Heart left ventricle (tissue), 16 donors: ENCODE results near the gene MAPK11. TPM values are rescaled to one million over a fixed set of nuclear protein-coding genes. Genes with fewer than 3 reads are reported as not detected.
A peak's percentile ranks its signal among the peaks of the same experiment; 100 is the strongest.

Experiments
- ATAC-seq, 4 donors: fragments of 200-7000 bp; cut with Tn5 transposase; one replicate each; pipeline ENCODE4 v1.9.1; 2020 to 2022; ENCODE audit warnings: moderate library complexity in 4 of 4, mild to moderate bottlenecking in 3 of 4, moderate number of reproducible peaks in 1 of 4
- DNase-seq, 5 donors: peaks; one replicate each; pipeline ENCODE4 v3.0.0-alpha.2; 2020
- H3K27ac ChIP-seq, 12 donors: fragments of 200-600 bp; sonication (generic) in 4 of 12; one replicate each; pipeline versions ENCODE4 v1.5.0 to v1.8.0; 2016 to 2022; ENCODE audit warnings: mild to moderate bottlenecking in 2 of 12
- H3K27me3 ChIP-seq, 9 donors: fragments of 200-600 bp; sonication (generic) in 2 of 9; one replicate each; pipeline versions ENCODE4 v1.5.1 to v1.8.0; 2016 to 2022; ENCODE audit warnings: mild to moderate bottlenecking in 3 of 9
- H3K36me3 ChIP-seq, 9 donors: fragments of 200-600 bp; sonication (generic) in 2 of 9; one replicate each; pipeline versions ENCODE4 v1.5.0 to v1.8.0; 2018 to 2022; ENCODE audit warnings: mild to moderate bottlenecking in 2 of 9
- H3K4me1 ChIP-seq, 12 donors: fragments of 200-600 bp; sonication (generic) in 4 of 12; one replicate each; pipeline versions ENCODE4 v1.5.0 to v1.8.0; 2016 to 2022; ENCODE audit warnings: mild to moderate bottlenecking in 3 of 12
- H3K4me3 ChIP-seq, 12 donors: fragments of 200-600 bp; sonication (generic) in 4 of 12; one replicate each; pipeline versions ENCODE4 v1.5.0 to v1.8.0; 2017 to 2022; ENCODE audit warnings: mild to moderate bottlenecking in 9 of 12, moderate library complexity in 4 of 12
- H3K9me3 ChIP-seq, 12 donors: fragments of 200-600 bp; sonication (generic) in 4 of 12; one replicate each; pipeline versions ENCODE4 v1.5.0 to v1.8.0; 2016 to 2022; ENCODE audit warnings: mild to moderate bottlenecking in 1 of 12
- CTCF ChIP-seq, 12 donors: fragments of 200-600 bp; sonication (generic) in 4 of 12; IDR thresholded peaks; one replicate each; pipeline versions ENCODE4 v1.5.0 to v1.8.0; 2018 to 2022; ENCODE audit warnings: antibody characterized with exemption in 12 of 12, mild to moderate bottlenecking in 5 of 12
- POLR2A ChIP-seq, 2 donors: fragments of 450-650 bp; IDR thresholded peaks; one replicate each; pipeline ENCODE4 v1.6.1; 2017; ENCODE audit warnings: antibody characterized with exemption in 2 of 2, mild to moderate bottlenecking in 2 of 2, moderate library complexity in 2 of 2
- WGBS, 4 donors: extraction: QIAGEN DNeasy Blood & Tissue Kit in 2 of 4; methylation state at CpG; one replicate each; pipeline versions ENCODE4 v1.1.5 to v1.1.7; 2013 to 2018; 5-methylcytosine and 5-hydroxymethylcytosine counted together
- intact Hi-C, 10 donors: fragments of 100-400 bp; cut with DNase I; formaldehyde crosslinking; loops; one replicate each; pipeline versions ENCODE4 v1.11.1 to v1.14.2; 2022
- polyA plus RNA-seq, 2 donors: library from polyadenylated mRNA; stranded (reverse); fragments of 200-250 nt; gene quantifications; one replicate each; pipeline ENCODE4 v1.2.3, GENCODE V29; 2013
- total RNA-seq, 9 donors: library from RNA; depleted of rRNA in 2 of 9; stranded (reverse); fragments of >200 nt in 2 of 9; fragmentation: NEBNext Ultra II Directional in 3 of 9; extraction: Animal tissue kit (Norgen Biotek cat#: 25700) in 3 of 9; gene quantifications; one replicate each; pipeline versions ENCODE4 v1.1.0 to v1.2.4, GENCODE V29; 2016 to 2023
- donor health status: ischemic (EF 13 %, LVEDD 7.1; RV severe dilation, severe dysfunction).
- donor health status: healthy with polysubstance abuse.
- donor health status: DM: no; HTN: yes; CAD: no.
- donor health status: DM: no; HTN: no; CAD: no.
- donor health status: ischemic (EF 25% LVEDD 6.9; RV normal size, moderate dysfunction).
- donor health status: ischemic (EF 25% LVEDD 5.7; RV mildly dilated, moderate dysfunction).
- donor health status: healthy.
- donor health status: DM: yes; HTN: yes; CAD: no.
- donor health status: ischemic (EF 35%, LVEDD 5.7; RV mildly dilated, moderate dysfunction).
- donor health status: nonischemic (EF 11% LVEDD 7.7; RV severe dilation, severe dysfunction).
- donor health status: DM: yes; HTN: yes; CAD: no.
- donor health status: PGD.
- donor health status: ischemic (EF 29% LVEDD 5.4; RV normal size, mild dysfunction).
- donor health status: nonischemic (EF 23%, LVEDD 6.1; RV moderate dilation, normal function).

Gene MAPK11
- total and polyA plus RNA-seq, 11 donors, result 5.0 to 12.1 (median 7.5) TPM

- peak overlapping the region in 10 of 12 donors; percentile 55 to 99 (median 92) for H3K4me3 ChIP-seq
- WGBS, 4 donors, result 38 to 45% (median 44%) methylated on average over 7 to 22 of the region's 22 CpGs
- no peaks in the 10 kb centered on the region for H3K27me3 ChIP-seq
- no peaks in the 10 kb centered on the region for H3K36me3 ChIP-seq
- peak in 1 of 4 donors; percentile 3 for ATAC-seq
- peak in 3 of 5 donors; percentile 55 to 79 (median 57) for DNase-seq
- no peaks in the 10 kb centered on the region for H3K9me3 ChIP-seq
- TF ChIP-seq POLR2A (IDR thresholded peaks at IDR 0.05), result no peak
- TF ChIP-seq CTCF (IDR thresholded peaks at IDR 0.05), result no peak
- H3K27ac ChIP-seq, result peak overlapping the region; percentile 47 to 98 (median 93)
- intact Hi-C loops, result loop anchor here in 2 of 10 donors (5.0 kb wide), 1 partner anchor 32 kb away; the partner anchor contains the start of gene MAPK11 (in 2 of the 2)
- peaks cover 26 to 90% (median 81%) of the 10 kb centered on the region in 12 donors for H3K4me1 ChIP-seq
Measured at GRCh38 chr22:50304528-50305392, 34.6 kb upstream of the MAPK11 start.

DNA sequence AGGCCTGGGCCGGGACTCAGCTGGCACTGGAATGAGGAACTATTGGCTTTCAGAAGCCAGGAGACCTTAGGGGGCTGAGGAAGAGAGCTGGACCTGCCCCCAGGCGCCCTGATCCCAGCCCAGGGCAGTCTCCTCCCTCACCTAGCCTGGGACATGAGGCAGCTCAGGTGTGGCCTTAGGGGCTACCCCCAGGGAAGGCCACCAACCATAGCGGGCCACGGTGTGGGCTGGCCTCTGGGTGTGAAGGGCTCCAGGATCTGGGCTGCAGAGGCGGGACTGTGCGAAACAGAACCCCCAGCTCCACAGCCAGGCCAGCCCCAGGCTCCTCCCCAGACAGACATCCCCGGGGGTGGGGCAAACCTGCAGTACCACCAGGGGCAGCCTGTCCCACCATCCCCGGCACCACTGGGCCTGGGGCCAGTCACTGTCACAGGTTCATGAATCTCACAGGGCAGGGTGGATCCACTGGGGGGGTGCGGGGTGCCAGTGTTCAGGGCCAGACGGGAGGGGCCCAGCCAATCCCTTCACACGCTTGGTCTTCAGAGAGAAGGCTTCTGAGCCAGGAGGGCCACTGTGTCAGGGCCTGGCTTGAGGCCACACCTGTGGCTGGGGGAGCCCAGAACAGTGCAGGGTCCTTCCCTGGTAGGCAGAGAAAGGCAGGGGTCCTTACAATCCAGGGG, 33.8 kb upstream of the MAPK11 start:
- Histone ChIP-seq H3K9me3 (no peaks in the 10 kb centered on the region), H3K4me3 (peak overlapping the region in 6 of 12 donors; percentile 10 to 91 (median 32)), H3K27me3 (no peaks in the 10 kb centered on the region), H3K36me3 (no peaks in the 10 kb centered on the region), H3K27ac (peak overlapping the region in 11 of 12 donors; percentile 58 to 98 (median 93)), H3K4me1 (peaks cover 26 to 90% (median 80%) of the 10 kb centered on the region in 12 donors)
- WGBS, 4 donors, result 41 to 46% (median 46%) methylated on average over 8 to 11 of the region's 11 CpGs; no CpG with 5 or more reads in 1 of the 4 donors
- no peak for TF ChIP-seq POLR2A (IDR thresholded peaks at IDR 0.05)
- TF ChIP-seq CTCF (IDR thresholded peaks at IDR 0.05), result peak in 2 of 12 donors; percentile 4
- intact Hi-C loops, result no loop called here
- DNase-seq (peak in 3 of 5 donors; percentile 50 to 67 (median 52)), ATAC-seq (peak in 2 of 4 donors; percentile 5 to 14)

- no peak for ATAC-seq
- WGBS, 4 donors, result 48 to 64% (median 60%) methylated on average over 6 to 7 of the region's 7 CpGs
- Histone ChIP-seq H3K9me3 (no peaks in the 10 kb centered on the region), H3K36me3 (no peaks in the 10 kb centered on the region), H3K4me1 (peaks cover 26 to 92% (median 81%) of the 10 kb centered on the region in 12 donors), H3K27me3 (no peaks in the 10 kb centered on the region), H3K4me3 (peak overlapping the region in 4 of 12 donors; percentile 10 to 91 (median 54)), H3K27ac (peak overlapping the region in 11 of 12 donors; percentile 58 to 98 (median 93))
- DNase-seq, result no peak
- intact Hi-C loops, result no loop called here
- TF ChIP-seq CTCF (IDR thresholded peaks at IDR 0.05) (no peak), POLR2A (IDR thresholded peaks at IDR 0.05) (no peak)
Measured at GRCh38 chr22:50303515-50303847, 33.3 kb upstream of the MAPK11 start.

GRCh38 chr22:50302564-50302963, 32.4 kb upstream of the MAPK11 start:
- 45 to 60% (median 56%) methylated on average over 1 to 5 of the region's 5 CpGs for WGBS, 4 donors
- peak; percentile 9 to 53 (median 20) for ATAC-seq
- Histone ChIP-seq H3K36me3 (no peaks in the 10 kb centered on the region), H3K27ac (peak overlapping the region in 11 of 12 donors; percentile 57 to 98 (median 93)), H3K27me3 (no peaks in the 10 kb centered on the region), H3K9me3 (no peaks in the 10 kb centered on the region), H3K4me1 (peaks cover 26 to 92% (median 78%) of the 10 kb centered on the region in 12 donors), H3K4me3 (no peak overlapping the region)
- peak in 3 of 5 donors; percentile 58 to 80 (median 60) for DNase-seq
- intact Hi-C loops, result no loop called here
- TF ChIP-seq POLR2A (IDR thresholded peaks at IDR 0.05), result no peak
- no peak for TF ChIP-seq CTCF (IDR thresholded peaks at IDR 0.05)
